Epithelial cell of proximal tubule (primary cell): ENCODE measurements around the gene SLC4A11. TPM values are rescaled to one million over a fixed set of nuclear protein-coding genes. Genes with fewer than 3 reads are reported as not detected.

Experiments used
- DNase-seq: peaks from one replicate; pipeline ENCODE4 v3.0.0-alpha.2; 2011; ENCODE audit warnings: low read depth
- H3K4me3 ChIP-seq: 2 replicates; pipeline ENCODE4 v1.5.1; 2011; ENCODE audit warnings: low read depth, mild to moderate bottlenecking, low read length
- CTCF ChIP-seq: conservative IDR thresholded peaks from 2 replicates; pipeline ENCODE4 v1.5.1; 2012; ENCODE audit warnings: low read depth, mild to moderate bottlenecking, low read length
- total RNA-seq: library from RNA; depleted of rRNA; stranded (reverse); fragments of >200 nt; gene quantifications from 2 replicates; pipeline ENCODE4 v1.2.3, GENCODE V29; 2015

SLC4A11 gene
- total RNA-seq, 1 donor from 2014 or later, result 3.6 TPM

GRCh38 chr20:3227936-3228749 lies 10.8 kb downstream of the SLC4A11 start:
- TF ChIP-seq CTCF, result no peak
- no peak for DNase-seq
- H3K4me3 ChIP-seq, result no peak overlapping the region

- no peak for TF ChIP-seq CTCF
- no peak for DNase-seq
- no peak overlapping the region for H3K4me3 ChIP-seq
These were observed 11.5 kb downstream of the SLC4A11 start for GRCh38 chr20:3227506-3227905.

- H3K4me3 ChIP-seq, result no peak overlapping the region
- no peak for TF ChIP-seq CTCF
- DNase-seq, result no peak
These were observed 12.1 kb downstream of the SLC4A11 start for GRCh38 chr20:3226864-3227263.

- H3K4me3 ChIP-seq, result no peak overlapping the region
- no peak for TF ChIP-seq CTCF
- DNase-seq, result no peak
These were observed 12.9 kb downstream of the SLC4A11 start for GRCh38 chr20:3226093-3226492.

GRCh38 chr20:3224681-3225421 lies 14.1 kb downstream of the SLC4A11 start:
- no peak overlapping the region for H3K4me3 ChIP-seq
- no peak for TF ChIP-seq CTCF
- DNase-seq, result no peak

GRCh38 chr20:3223994-3224680 lies 14.9 kb downstream of the SLC4A11 start:
- no peak overlapping the region for H3K4me3 ChIP-seq
- DNase-seq, result no peak
- TF ChIP-seq CTCF, result no peak
